A549 (cell line): Measurements from ENCODE around the gene HSPH1. TPM values are rescaled to one million over a fixed set of nuclear protein-coding genes. Genes with fewer than 3 reads are reported as not detected.

Experiments
- ATAC-seq, 2 experiments: fragments of 200-7000 bp in 1 of 2; fragments of >200 bp in 1 of 2; cut with Nextera tagmentation in 1 of 2; cut with Tn5 transposase in 1 of 2; 3 replicates each; pipeline versions ENCODE4 v1.8.0 to v1.9.1; 2018 to 2020; ENCODE audit warnings: mild to moderate bottlenecking in 1 of 2, moderate library complexity in 1 of 2
- CTCF ChIA-PET: fragments of 300-600 bp; sonication (Branson Sonifier 250); formaldehyde crosslinking; extraction: SDS; loops from one replicate; lab custom pipeline; 2021; ENCODE audit warnings: antibody characterized with exemption, inconsistent platforms; lab: Yijun Ruan, JAX
- POLR2A ChIA-PET: fragments of 350-600 bp; formaldehyde crosslinking; extraction: SDS; loops from one replicate; lab custom pipeline; 2021; ENCODE audit warnings: antibody characterized with exemption, inconsistent platforms; lab: Yijun Ruan, JAX
- DNase-seq, 2 experiments: peaks; one replicate each; pipeline versions ENCODE4 v3.0.0 to v3.0.0-alpha.2; 2011 to 2016; ENCODE audit warnings: low read depth in 1 of 2, low spot score in 1 of 2
- FAIRE-seq: peaks from 2 replicates; lab custom pipeline; 2011; peaks lifted over from hg19 to GRCh38; lab: Jason Lieb, UNC
- H3K27ac ChIP-seq, 2 experiments: fragments of >200 bp; sonication (Bioruptor Twin); formaldehyde crosslinking; 3 replicates each; pipeline ENCODE4 v1.5.1; 2016 to 2017
- H3K4me1 ChIP-seq: fragments of >200 bp; sonication (Bioruptor Twin); formaldehyde crosslinking; 3 replicates; pipeline ENCODE4 v1.6.1; 2016
- H3K4me2 ChIP-seq: fragments of >200 bp; sonication (Bioruptor Twin); formaldehyde crosslinking; 3 replicates; pipeline ENCODE4 v1.6.1; 2016
- H3K4me3 ChIP-seq: fragments of >200 bp; sonication (Bioruptor Twin); formaldehyde crosslinking; 3 replicates; pipeline ENCODE4 v1.5.1; 2016
- H3K9me3 ChIP-seq: fragments of >200 bp; sonication (Bioruptor Twin); formaldehyde crosslinking; 3 replicates; pipeline ENCODE4 v1.6.1; 2016
- CBX8 ChIP-seq: fragments of 200-600 bp; sonication (generic); IDR thresholded peaks from 2 replicates; pipeline ENCODE4 v1.6.1; 2016
- CEBPB ChIP-seq, 2 experiments: fragments of >200 bp in 1 of 2; sonication (Bioruptor Twin) in 1 of 2; formaldehyde crosslinking in 1 of 2; IDR thresholded peaks; 2 replicates each; pipeline ENCODE4 v1.6.1; 2012 to 2016
- EHMT2 ChIP-seq: fragments of 200-600 bp; sonication (generic); IDR thresholded peaks from 2 replicates; pipeline ENCODE4 v1.6.1; 2016; ENCODE audit warnings: antibody characterized with exemption, low read depth, mild to moderate bottlenecking, moderate library complexity
- GATA3 ChIP-seq: IDR thresholded peaks from 2 replicates; pipeline ENCODE4 v1.6.1; 2012; ENCODE audit warnings: borderline replicate concordance
- HDAC2 ChIP-seq: fragments of 200-600 bp; sonication (generic); IDR thresholded peaks from 2 replicates; pipeline ENCODE4 v1.6.1; 2016
- HOXB13 ChIP-seq: fragments of 250-450 bp; sonication (Bioruptor Pico); IDR thresholded peaks from 2 replicates; pipeline ENCODE4 v1.5.0; 2020; ENCODE audit warnings: low read depth, mild to moderate bottlenecking, moderate library complexity
- HOXB5 ChIP-seq: fragments of 250-450 bp; sonication (Bioruptor Pico); IDR thresholded peaks from 2 replicates; pipeline ENCODE4 v1.5.0; 2020; ENCODE audit warnings: mild to moderate bottlenecking, moderate library complexity
- JUN ChIP-seq, 2 experiments: fragments of >200 bp; sonication (Bioruptor Twin); formaldehyde crosslinking; IDR thresholded peaks; 2 replicates in 1 of 2; 3 replicates in 1 of 2; pipeline ENCODE4 v1.6.1; 2016 to 2017
- JUNB ChIP-seq: fragments of >200 bp; sonication (Bioruptor Twin); formaldehyde crosslinking; IDR thresholded peaks from 2 replicates; pipeline ENCODE4 v1.6.1; 2016
- KDM1A ChIP-seq: fragments of 200-600 bp; sonication (generic); IDR thresholded peaks from 2 replicates; pipeline ENCODE4 v1.6.1; 2016; ENCODE audit warnings: low read depth, mild to moderate bottlenecking
- MYC ChIP-seq: IDR thresholded peaks from 2 replicates; pipeline ENCODE4 v1.6.1; 2012; ENCODE audit warnings: mild to moderate bottlenecking, inconsistent platforms, low read length, improper control_type of control experiment, borderline replicate concordance
- PHF8 ChIP-seq: fragments of 200-600 bp; sonication (generic); IDR thresholded peaks from 2 replicates; pipeline ENCODE4 v1.6.1; 2016; ENCODE audit warnings: low read depth, mild to moderate bottlenecking, antibody characterized with exemption, moderate library complexity, borderline replicate concordance
- POLR2A ChIP-seq: IDR thresholded peaks from 2 replicates; pipeline ENCODE4 v1.6.1; 2012; ENCODE audit warnings: mild to moderate bottlenecking, low read length
- RNF2 ChIP-seq: fragments of 200-600 bp; sonication (generic); IDR thresholded peaks from 2 replicates; pipeline ENCODE4 v1.6.1; 2016; ENCODE audit warnings: low read depth, mild to moderate bottlenecking, antibody characterized with exemption, moderate library complexity, borderline replicate concordance
- SREBF2 ChIP-seq: fragments of 450-650 bp; IDR thresholded peaks from 2 replicates; pipeline ENCODE4 v1.6.1; 2014; ENCODE audit warnings: mild to moderate bottlenecking, moderate library complexity
- ZFP36 ChIP-seq: fragments of 450-650 bp; IDR thresholded peaks from 2 replicates; pipeline ENCODE4 v1.6.1; 2014; ENCODE audit warnings: borderline replicate concordance; ENCODE audit not compliant: partially characterized antibody
- ZNF302 ChIP-seq: fragments of 250-450 bp; sonication (Bioruptor Pico); IDR thresholded peaks from 2 replicates; pipeline ENCODE4 v1.9.0; 2021; ENCODE audit warnings: inconsistent platforms, mild to moderate bottlenecking, moderate library complexity
- WGBS: methylation state at CpG from one replicate; pipeline ENCODE4 v1.1.6; 2017; ENCODE audit errors: missing lambda C conversion rate; 5-methylcytosine and 5-hydroxymethylcytosine counted together
- polyA plus RNA-seq, 4 experiments: library from polyadenylated mRNA; depleted of rRNA in 3 of 4; stranded (reverse); fragments of >200 nt; fragmentation: RNase III in 1 of 4; extraction: RNeasy Plus Mini Kit Qiagen cat#74134 plus additional on column Dnase treatment in 1 of 4; gene quantifications; 2 replicates in 3 of 4; 3 replicates in 1 of 4; pipeline ENCODE4 v1.2.3, GENCODE V29; 2011 to 2017
- TF ChIP-seq, protein P1 (sequence below): IDR thresholded peaks from 2 replicates; pipeline ENCODE4 v1.6.1; 2012
- TF ChIP-seq, protein P2 (sequence below): fragments of 150-350 bp; IDR thresholded peaks from 2 replicates; pipeline ENCODE4 v1.6.1; 2014; ENCODE audit warnings: low read depth, mild to moderate bottlenecking, low read length
- TF ChIP-seq, protein P3 (sequence below): IDR thresholded peaks from 2 replicates; pipeline ENCODE4 v1.6.1; 2012

Gene HSPH1
- polyA plus RNA-seq, 2 of the 4 experiments (the other 2 are of a cell fraction), result 110 to 141 TPM

DNA sequence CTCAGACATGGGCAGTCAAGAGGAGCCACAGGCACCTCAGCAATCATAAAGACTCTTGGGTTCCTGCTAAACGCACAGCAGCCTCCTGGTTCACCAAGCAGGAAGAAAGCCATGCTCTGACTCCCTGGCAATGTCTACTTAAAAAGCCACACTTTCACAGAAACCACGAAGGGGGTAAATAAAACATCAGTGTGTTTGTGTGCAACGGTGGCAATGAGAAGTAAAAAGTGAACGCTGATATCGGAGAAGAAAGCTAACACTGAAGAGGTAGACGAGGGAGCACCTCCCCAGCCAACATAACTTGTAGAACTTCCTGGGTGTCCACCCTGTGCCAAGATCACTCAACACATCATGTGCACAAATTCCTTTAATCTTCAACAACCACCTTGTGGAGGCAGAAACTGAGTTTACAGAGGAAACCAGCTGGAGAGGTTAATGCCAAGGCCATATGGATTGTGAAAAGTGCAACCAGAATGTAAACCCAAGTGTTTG lies 30.2 kb downstream of the HSPH1 start:
- Histone ChIP-seq H3K4me2 (no peak overlapping the region), H3K9me3 (no peaks in the 10 kb centered on the region), H3K4me3 (no peak overlapping the region), H3K27ac (no peak overlapping the region), H3K4me1 (no peaks in the 10 kb centered on the region)
- POLR2A ChIA-PET, result interaction anchor here (1.0 kb wide), 1 partner anchor 18 kb away, joined by 3 read pairs; no protein-coding TSS in a partner anchor
- FAIRE-seq (no peak), ATAC-seq (no peak), DNase-seq (no peak)
- CTCF ChIA-PET, result interaction anchor here (0.6 to 1.3 kb wide), 2 partner anchors 9 to 539 kb away, joined by 3 read pairs; no protein-coding TSS in a partner anchor
- TF ChIP-seq POLR2A (no peak), ZNF302 (no peak), KDM1A (no peak), ZFP36 (no peak), PHF8 (no peak), GATA3 (no peak), EHMT2 (no peak), HOXB5 (CRISPR knock-in tag) (no peak), JUN (IDR thresholded peaks at IDR 0.05) (no peak), HOXB13 (CRISPR knock-in tag) (no peak), RNF2 (no peak), SREBF2 (no peak)
- TF ChIP-seq, protein P1, sequence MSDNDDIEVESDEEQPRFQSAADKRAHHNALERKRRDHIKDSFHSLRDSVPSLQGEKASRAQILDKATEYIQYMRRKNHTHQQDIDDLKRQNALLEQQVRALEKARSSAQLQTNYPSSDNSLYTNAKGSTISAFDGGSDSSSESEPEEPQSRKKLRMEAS, result no peak
- TF ChIP-seq, protein P2, sequence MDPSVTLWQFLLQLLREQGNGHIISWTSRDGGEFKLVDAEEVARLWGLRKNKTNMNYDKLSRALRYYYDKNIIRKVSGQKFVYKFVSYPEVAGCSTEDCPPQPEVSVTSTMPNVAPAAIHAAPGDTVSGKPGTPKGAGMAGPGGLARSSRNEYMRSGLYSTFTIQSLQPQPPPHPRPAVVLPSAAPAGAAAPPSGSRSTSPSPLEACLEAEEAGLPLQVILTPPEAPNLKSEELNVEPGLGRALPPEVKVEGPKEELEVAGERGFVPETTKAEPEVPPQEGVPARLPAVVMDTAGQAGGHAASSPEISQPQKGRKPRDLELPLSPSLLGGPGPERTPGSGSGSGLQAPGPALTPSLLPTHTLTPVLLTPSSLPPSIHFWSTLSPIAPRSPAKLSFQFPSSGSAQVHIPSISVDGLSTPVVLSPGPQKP, result no peak
- TF ChIP-seq, protein P3, sequence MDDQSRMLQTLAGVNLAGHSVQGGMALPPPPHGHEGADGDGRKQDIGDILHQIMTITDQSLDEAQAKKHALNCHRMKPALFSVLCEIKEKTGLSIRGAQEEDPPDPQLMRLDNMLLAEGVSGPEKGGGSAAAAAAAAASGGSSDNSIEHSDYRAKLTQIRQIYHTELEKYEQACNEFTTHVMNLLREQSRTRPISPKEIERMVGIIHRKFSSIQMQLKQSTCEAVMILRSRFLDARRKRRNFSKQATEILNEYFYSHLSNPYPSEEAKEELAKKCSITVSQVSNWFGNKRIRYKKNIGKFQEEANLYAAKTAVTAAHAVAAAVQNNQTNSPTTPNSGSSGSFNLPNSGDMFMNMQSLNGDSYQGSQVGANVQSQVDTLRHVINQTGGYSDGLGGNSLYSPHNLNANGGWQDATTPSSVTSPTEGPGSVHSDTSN, result no peak
- 60% methylated on average over 6 of the region's 6 CpGs for WGBS

DNA sequence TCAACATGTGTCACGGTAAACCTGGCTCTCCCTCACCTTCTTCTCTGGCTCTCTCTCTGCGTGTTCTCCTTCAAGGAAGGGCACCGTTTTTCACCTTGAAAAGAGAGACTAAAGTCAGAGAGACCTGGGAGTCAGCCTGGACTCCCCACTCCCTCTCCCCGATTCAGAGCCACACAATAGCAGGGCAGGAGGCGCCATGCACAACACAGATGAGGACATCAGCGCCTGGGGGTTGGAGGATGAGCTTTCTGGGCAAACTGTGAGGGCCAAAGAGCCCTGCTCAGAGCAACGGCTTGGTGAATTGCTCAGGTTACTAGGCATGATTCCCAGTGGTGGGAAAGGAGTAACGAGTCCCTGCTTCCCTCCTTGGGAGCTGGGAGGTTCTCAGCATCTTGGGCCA lies 32.3 kb downstream of the HSPH1 start:
- Histone ChIP-seq H3K4me3 (no peak overlapping the region), H3K4me1 (no peaks in the 10 kb centered on the region), H3K4me2 (no peak overlapping the region), H3K27ac (no peak overlapping the region)
- ATAC-seq, result peak in 1 of 2 experiments; percentile 36; a peak in 3 of 6 replicates
- WGBS, result 20% methylated on average over 6 of the region's 8 CpGs
- no peak for DNase-seq
- POLR2A ChIA-PET, result no interaction called here
- FAIRE-seq, result no peak
- CTCF ChIA-PET, result interaction anchor here (0.5 to 1.3 kb wide), 2 partner anchors 66 to 775 kb away, joined by 3 read pairs; no protein-coding TSS in a partner anchor
- TF ChIP-seq CBX8, result no peak
- TF ChIP-seq CEBPB (IDR thresholded peaks at IDR 0.05), result no peak
- TF ChIP-seq HDAC2, result no peak
- TF ChIP-seq, all 56 proteins: peak for 0
- H3K9me3 ChIP-seq, result no peaks in the 10 kb centered on the region

DNA sequence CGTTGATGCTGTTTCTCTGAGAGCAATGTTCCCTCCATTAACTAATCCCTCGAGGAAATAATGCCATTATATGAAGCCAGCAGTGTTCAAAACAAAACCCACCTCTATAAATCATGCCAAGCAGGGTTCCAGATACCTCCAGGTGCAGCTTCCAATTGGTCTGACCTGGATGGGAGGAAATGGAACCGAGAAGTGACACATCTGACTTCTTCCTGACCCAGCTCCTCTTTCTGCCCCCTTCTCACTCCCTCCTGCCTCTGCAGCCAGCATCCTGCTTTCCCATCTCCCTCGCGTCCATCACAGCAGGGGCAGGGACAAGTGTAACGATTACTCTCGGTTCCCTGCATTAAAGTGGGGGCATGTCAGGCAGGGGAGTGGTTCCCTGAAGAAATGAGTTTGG lies 37.5 kb downstream of the HSPH1 start:
- DNase-seq (no peak), ATAC-seq (no peak), FAIRE-seq (no peak)
- WGBS, result 33% methylated on average over 7 of the region's 7 CpGs
- Histone ChIP-seq H3K4me3 (no peak overlapping the region), H3K9me3 (no peaks in the 10 kb centered on the region), H3K4me1 (no peaks in the 10 kb centered on the region), H3K27ac (no peak overlapping the region), H3K4me2 (no peak overlapping the region)
- ChIA-PET POLR2A (no interaction called here), CTCF (interaction anchor here (0.7 kb wide), 1 partner anchor 65 kb away, joined by 3 read pairs; no protein-coding TSS in a partner anchor)
- TF ChIP-seq JUNB (no peak), KDM1A (no peak), MYC (no peak)
